ENCODE results near the gene AGPAT3. TPM values are rescaled to one million over a fixed set of nuclear protein-coding genes. Genes with fewer than 3 reads are reported as not detected.

The AGPAT3 gene
- total RNA-seq, 1 experiment from 2014 or later = 9.2 TPM

- Histone ChIP-seq H3K36me3 (replicated peaks; ENCODE audit: control insufficient read depth, insufficient read depth, low read length) (no peaks in the 10 kb centered on the region), H3K4me3 (ENCODE audit: insufficient read depth, low read depth, low read length) (no peak overlapping the region), H3K27me3 (ENCODE audit: control insufficient read depth, insufficient read depth, low read length) (no peaks in the 10 kb centered on the region)
- no peak for DNase-seq
These were observed 133.0 kb downstream of the AGPAT3 start for GRCh38 chr21:43997766-43998742.

GRCh38 chr21:44000360-44000759, 135.3 kb downstream of the AGPAT3 start:
- H3K27me3 ChIP-seq (ENCODE audit: control insufficient read depth, insufficient read depth, low read length) = no peaks in the 10 kb centered on the region
- H3K4me3 ChIP-seq (ENCODE audit: insufficient read depth, low read depth, low read length) = no peak overlapping the region
- DNase-seq = peak; percentile 37
- H3K36me3 ChIP-seq (replicated peaks; ENCODE audit: control insufficient read depth, insufficient read depth, low read length) = no peaks in the 10 kb centered on the region

- no peaks in the 10 kb centered on the region for H3K36me3 ChIP-seq (replicated peaks; ENCODE audit: control insufficient read depth, insufficient read depth, low read length)
- no peak overlapping the region for H3K4me3 ChIP-seq (ENCODE audit: insufficient read depth, low read depth, low read length)
- no peak for DNase-seq
- no peaks in the 10 kb centered on the region for H3K27me3 ChIP-seq (ENCODE audit: control insufficient read depth, insufficient read depth, low read length)
These were observed 137.5 kb downstream of the AGPAT3 start for GRCh38 chr21:44002511-44002910.

GRCh38 chr21:44003307-44003966, 138.4 kb downstream of the AGPAT3 start:
- H3K27me3 ChIP-seq (ENCODE audit: control insufficient read depth, insufficient read depth, low read length) = no peaks in the 10 kb centered on the region
- no peak for DNase-seq
- no peaks in the 10 kb centered on the region for H3K36me3 ChIP-seq (replicated peaks; ENCODE audit: control insufficient read depth, insufficient read depth, low read length)
- no peak overlapping the region for H3K4me3 ChIP-seq (ENCODE audit: insufficient read depth, low read depth, low read length)

- Histone ChIP-seq H3K36me3 (replicated peaks; ENCODE audit: control insufficient read depth, insufficient read depth, low read length) (no peaks in the 10 kb centered on the region), H3K4me3 (ENCODE audit: insufficient read depth, low read depth, low read length) (no peak overlapping the region), H3K27me3 (ENCODE audit: control insufficient read depth, insufficient read depth, low read length) (no peaks in the 10 kb centered on the region)
- DNase-seq = no peak
These were observed 140.0 kb downstream of the AGPAT3 start for GRCh38 chr21:44005071-44005470.

- Histone ChIP-seq H3K36me3 (replicated peaks; ENCODE audit: control insufficient read depth, insufficient read depth, low read length) (no peaks in the 10 kb centered on the region), H3K4me3 (ENCODE audit: insufficient read depth, low read depth, low read length) (no peak overlapping the region)
- no peak for DNase-seq
These were observed 140.6 kb downstream of the AGPAT3 start for GRCh38 chr21:44005593-44005992.

GRCh38 chr21:44006017-44006619, 141.1 kb downstream of the AGPAT3 start:
- Histone ChIP-seq H3K27me3 (ENCODE audit: control insufficient read depth, insufficient read depth, low read length) (no peaks in the 10 kb centered on the region), H3K4me3 (ENCODE audit: insufficient read depth, low read depth, low read length) (no peak overlapping the region), H3K36me3 (replicated peaks; ENCODE audit: control insufficient read depth, insufficient read depth, low read length) (no peaks in the 10 kb centered on the region)
- no peak for DNase-seq

More at GRCh38 chr21:44005593-44005992, 140.6 kb downstream of the AGPAT3 start:
- no peaks in the 10 kb centered on the region for H3K27me3 ChIP-seq (ENCODE audit: control insufficient read depth, insufficient read depth, low read length)

GRCh38 chr21:44006656-44007055, 141.6 kb downstream of the AGPAT3 start:
- Histone ChIP-seq H3K27me3 (ENCODE audit: control insufficient read depth, insufficient read depth, low read length) (no peaks in the 10 kb centered on the region), H3K4me3 (ENCODE audit: insufficient read depth, low read depth, low read length) (no peak overlapping the region), H3K36me3 (replicated peaks; ENCODE audit: control insufficient read depth, insufficient read depth, low read length) (no peaks in the 10 kb centered on the region)
- DNase-seq = no peak

- no peak overlapping the region for H3K4me3 ChIP-seq (ENCODE audit: insufficient read depth, low read depth, low read length)
- no peaks in the 10 kb centered on the region for H3K27me3 ChIP-seq (ENCODE audit: control insufficient read depth, insufficient read depth, low read length)
- no peaks in the 10 kb centered on the region for H3K36me3 ChIP-seq (replicated peaks; ENCODE audit: control insufficient read depth, insufficient read depth, low read length)
- DNase-seq = peak; percentile 60
These were observed 145.4 kb downstream of the AGPAT3 start for GRCh38 chr21:44010429-44010828.

GRCh38 chr21:44011123-44011522, 146.1 kb downstream of the AGPAT3 start:
- peak overlapping the region; percentile 84; the same call in 1 of the 2 replicates for H3K4me3 ChIP-seq (ENCODE audit: insufficient read depth, low read depth, low read length)
- H3K27me3 ChIP-seq (ENCODE audit: control insufficient read depth, insufficient read depth, low read length) = no peaks in the 10 kb centered on the region
- H3K36me3 ChIP-seq (replicated peaks; ENCODE audit: control insufficient read depth, insufficient read depth, low read length) = no peaks in the 10 kb centered on the region
- no peak for DNase-seq

- Histone ChIP-seq H3K27me3 (ENCODE audit: control insufficient read depth, insufficient read depth, low read length) (no peaks in the 10 kb centered on the region), H3K4me3 (ENCODE audit: insufficient read depth, low read depth, low read length) (peak within 1 kb of the TSS; percentile 84), H3K36me3 (replicated peaks; ENCODE audit: control insufficient read depth, insufficient read depth, low read length) (no peaks in the 10 kb centered on the region)
- peak; percentile 94 for DNase-seq
These were observed 146.8 kb downstream of the AGPAT3 start, which contains the start of gene TRAPPC10 for GRCh38 chr21:44011579-44012473. TRAPPC10 (plus strand) TSS chr21:44012309; CDS start chr21:44012494, 185 bp downstream.

- H3K27me3 ChIP-seq (ENCODE audit: control insufficient read depth, insufficient read depth, low read length) = no peaks in the 10 kb centered on the region
- no peaks in the 10 kb centered on the region for H3K36me3 ChIP-seq (replicated peaks; ENCODE audit: control insufficient read depth, insufficient read depth, low read length)
- peak overlapping the region; percentile 84 for H3K4me3 ChIP-seq (ENCODE audit: insufficient read depth, low read depth, low read length)
- peak; percentile 98 for DNase-seq
These were observed 147.7 kb downstream of the AGPAT3 start for GRCh38 chr21:44012474-44013379.

All from H7 (cell line).